Retinal pigment epithelial cell (primary cell): Measurements from ENCODE around the gene MUC4.

Experiments used
- DNase-seq: peaks from one replicate; pipeline ENCODE4 v3.0.0-alpha.2; 2010; ENCODE audit warnings: low read depth
- H3K4me3 ChIP-seq: 2 replicates; pipeline ENCODE4 v1.5.1; 2011; ENCODE audit warnings: mild to moderate bottlenecking, low read length, control low read depth, moderate library complexity
- TF ChIP-seq, protein P1 (sequence below): conservative IDR thresholded peaks from 2 replicates; pipeline ENCODE4 v1.5.1; 2011; ENCODE audit warnings: low read depth, low read length, control low read depth, inconsistent platforms

Gene MUC4

DNA sequence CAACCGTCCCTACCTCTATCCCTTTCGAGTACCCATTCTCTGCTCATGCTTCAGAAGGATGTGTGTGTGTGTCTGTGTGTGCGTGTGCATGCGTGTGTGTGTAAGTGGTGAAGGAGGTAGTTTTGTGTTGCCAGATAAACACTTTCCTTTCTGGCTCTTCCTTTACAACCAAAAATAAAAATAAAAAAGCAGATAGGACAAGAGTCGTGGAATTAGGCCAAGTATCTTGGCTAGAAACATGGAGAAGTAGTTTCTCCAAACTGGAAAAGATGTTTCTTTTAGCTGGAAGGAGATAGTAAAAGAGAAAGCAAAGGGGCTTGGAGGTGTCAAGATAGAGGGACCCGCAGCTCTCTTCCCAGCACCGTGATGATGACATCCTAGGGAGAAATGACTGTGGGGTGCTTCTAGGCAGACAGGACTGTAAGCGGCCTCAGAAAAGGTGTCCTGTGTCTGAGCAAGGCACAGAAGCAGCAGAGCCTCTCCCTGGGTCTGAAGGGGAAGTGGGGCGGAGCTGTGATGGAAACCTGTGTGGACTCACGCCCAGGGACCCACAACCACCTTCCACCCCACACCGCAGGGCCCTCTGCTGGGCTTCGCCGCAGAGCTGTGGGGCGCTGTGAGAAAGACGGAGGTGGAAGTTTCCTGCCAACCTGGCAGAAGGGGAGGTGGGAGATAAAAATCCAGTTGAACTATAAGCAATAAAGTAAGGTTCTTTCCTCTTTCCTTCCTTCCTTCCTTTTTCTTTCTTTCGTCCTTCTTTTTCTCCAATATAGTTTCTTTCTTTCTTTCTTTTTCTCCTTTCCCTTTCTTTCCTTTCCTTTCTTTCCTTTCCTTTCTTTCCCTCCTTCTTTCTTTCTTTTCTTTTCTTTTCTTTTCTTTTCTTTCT lies 55.7 kb downstream of the MUC4 start:
- DNase-seq = no peak
- TF ChIP-seq, protein P1, sequence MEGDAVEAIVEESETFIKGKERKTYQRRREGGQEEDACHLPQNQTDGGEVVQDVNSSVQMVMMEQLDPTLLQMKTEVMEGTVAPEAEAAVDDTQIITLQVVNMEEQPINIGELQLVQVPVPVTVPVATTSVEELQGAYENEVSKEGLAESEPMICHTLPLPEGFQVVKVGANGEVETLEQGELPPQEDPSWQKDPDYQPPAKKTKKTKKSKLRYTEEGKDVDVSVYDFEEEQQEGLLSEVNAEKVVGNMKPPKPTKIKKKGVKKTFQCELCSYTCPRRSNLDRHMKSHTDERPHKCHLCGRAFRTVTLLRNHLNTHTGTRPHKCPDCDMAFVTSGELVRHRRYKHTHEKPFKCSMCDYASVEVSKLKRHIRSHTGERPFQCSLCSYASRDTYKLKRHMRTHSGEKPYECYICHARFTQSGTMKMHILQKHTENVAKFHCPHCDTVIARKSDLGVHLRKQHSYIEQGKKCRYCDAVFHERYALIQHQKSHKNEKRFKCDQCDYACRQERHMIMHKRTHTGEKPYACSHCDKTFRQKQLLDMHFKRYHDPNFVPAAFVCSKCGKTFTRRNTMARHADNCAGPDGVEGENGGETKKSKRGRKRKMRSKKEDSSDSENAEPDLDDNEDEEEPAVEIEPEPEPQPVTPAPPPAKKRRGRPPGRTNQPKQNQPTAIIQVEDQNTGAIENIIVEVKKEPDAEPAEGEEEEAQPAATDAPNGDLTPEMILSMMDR = no peak
- no peak overlapping the region for H3K4me3 ChIP-seq

DNA sequence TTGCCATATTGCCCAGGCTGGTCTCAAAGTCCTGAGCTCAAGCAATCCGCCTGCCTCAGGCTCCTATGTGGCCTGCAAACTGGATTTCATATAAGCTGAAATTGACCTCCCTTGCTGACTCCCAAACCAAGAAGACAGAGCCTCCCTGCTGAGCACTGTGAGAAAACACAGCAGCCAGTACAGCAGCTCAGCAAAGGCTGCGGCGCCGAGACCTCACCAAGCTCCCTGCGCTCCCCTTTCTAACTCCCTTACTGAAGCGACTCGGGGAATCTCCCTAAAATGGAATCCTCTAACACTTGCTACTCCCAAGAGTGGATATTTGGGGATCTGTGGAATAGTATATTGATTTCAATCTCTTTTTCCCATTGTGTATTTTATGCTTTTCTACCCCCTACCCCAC lies 56.3 kb downstream of the MUC4 start:
- DNase-seq = no peak
- TF ChIP-seq, protein P1 = no peak
- H3K4me3 ChIP-seq = no peak overlapping the region

DNA sequence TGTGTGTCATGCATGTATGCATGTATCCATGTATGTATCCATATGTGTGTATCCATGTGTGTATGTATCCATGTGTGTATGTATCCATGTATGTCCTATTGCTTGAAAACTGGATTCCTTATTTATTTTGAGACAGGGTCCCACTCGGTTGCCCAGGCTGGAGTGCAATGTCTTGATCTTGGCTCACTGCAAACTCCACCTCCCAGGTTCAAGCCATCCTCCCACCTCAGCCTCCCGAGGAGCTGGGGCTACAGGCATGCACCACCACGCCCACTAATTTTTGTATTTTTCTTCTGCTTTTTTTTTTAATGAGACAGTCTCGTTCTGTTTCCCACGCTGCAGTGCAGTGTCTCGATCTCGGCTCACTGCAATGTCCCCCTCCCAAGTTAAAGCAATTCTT lies 56.8 kb downstream of the MUC4 start:
- no peak for DNase-seq
- H3K4me3 ChIP-seq = no peak overlapping the region
- TF ChIP-seq, protein P1 = no peak

DNA sequence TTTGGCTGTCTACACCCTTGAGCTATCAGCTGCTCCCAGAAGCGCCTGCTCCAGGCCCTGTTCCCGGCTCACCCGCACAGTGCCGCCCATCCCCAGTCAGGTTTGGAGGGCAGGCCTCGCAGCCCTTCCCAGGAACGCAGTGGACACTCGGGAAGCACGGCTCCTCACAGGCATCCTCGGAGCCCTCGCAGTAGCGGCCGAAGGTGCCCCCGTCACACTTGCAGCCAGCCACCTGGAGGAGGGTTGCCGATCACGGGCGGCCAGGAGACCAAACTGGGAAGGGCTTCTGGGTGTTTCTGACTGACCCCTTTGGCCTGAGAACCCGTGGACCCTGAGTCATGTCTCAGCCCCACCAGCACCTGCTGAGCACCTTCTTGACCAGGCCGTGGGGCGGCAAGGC lies 57.6 kb downstream of the MUC4 start:
- TF ChIP-seq, protein P1 = no peak
- H3K4me3 ChIP-seq = no peak overlapping the region
- DNase-seq = no peak

DNA sequence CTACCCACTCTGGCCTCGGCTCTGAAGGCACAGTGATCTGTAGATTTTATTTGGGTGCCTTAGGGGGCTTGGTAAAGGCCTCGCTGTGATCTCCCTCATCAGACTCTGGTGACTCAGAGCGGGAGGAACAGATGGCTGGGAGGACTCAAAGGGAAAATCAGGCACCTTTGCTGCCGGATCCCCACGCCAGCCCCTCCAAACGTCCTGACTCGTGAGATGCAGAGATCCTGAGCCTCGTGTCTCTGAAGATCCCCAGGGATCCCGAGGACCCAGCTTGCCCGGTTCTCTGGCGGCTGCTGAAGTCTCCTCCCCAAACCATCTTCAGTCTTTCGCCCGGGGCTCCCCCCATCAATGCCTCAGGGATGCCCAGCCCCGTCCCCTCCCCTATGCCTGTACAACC lies 58.1 kb downstream of the MUC4 start:
- no peak for DNase-seq
- no peak overlapping the region for H3K4me3 ChIP-seq
- TF ChIP-seq, protein P1 = no peak

DNA sequence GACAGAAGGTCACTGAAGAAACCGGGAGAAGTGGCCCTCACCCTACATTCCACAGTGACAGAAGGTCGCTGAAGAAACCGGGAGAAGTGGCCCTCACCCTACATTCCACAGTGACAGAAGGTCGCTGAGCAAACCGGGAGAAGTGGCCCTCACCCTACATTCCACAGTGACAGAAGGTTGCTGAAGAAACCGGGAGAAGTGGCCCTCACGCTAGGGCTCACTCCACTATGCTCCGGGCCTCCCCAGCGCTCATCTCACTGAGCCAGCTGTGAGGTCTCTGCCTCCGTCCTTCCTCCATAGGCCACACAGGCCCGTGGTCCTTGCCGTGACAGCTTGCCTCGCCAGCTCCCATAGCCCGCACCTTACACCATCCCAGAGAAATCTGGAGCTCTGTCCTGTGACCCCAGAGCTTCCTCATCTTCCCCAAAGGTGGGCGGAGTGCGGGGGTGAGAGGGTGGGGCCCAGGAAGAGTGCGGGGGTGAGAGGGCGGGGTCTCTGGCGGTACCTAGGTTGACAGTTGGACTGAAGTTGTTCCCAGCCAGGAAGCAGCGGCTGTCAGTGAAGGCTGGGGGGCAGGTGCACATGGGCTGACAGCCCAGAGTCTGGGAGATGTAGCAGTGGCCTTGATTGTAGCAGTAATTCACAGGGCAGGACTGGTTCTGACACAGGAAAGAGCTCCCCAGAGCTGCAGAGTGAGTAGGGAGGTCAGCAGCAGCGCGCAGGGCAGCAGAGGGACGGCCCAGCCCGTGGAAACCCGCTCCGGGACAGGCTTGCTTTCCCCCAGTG lies 59.0 kb downstream of the MUC4 start:
- DNase-seq = no peak
- H3K4me3 ChIP-seq = no peak overlapping the region
- TF ChIP-seq, protein P1 = no peak
